HG03460 (cell line): ENCODE data around the gene CLCN4.

Experiments
- ATAC-seq: cut with Tn5 transposase; IDR thresholded peaks from one replicate; pipeline ENCODE4 v1.9.1; 2021; ENCODE audit not compliant: unreplicated experiment

Gene CLCN4

GRCh38 chrX:10156199-10157031 is at the start of gene CLCN4:
CLCN4 (plus strand) TSS chrX:10156975; CDS start chrX:10185033, 28,058 bp downstream.
- ATAC-seq = peak; percentile 76

DNA sequence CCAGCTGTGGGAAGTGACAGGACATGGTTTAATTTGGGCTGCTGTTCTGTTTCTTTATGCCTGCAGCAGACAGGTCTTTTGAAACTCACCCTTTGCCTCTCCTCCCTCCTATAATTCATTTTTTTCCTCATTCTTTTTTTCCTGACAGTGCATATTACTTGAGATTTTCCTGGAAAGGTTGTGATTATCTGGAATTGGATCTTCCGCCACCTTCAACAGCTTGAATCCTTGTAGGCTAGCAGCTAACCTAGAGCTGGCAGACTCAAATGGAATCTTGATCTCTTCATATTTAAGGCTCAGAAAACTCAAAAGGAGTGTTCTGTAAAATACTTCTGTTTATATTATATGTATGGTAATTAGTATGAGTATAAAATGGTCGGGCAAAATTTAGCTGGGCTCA is 49.3 kb upstream of the CLCN4 start:
- no peak for ATAC-seq

GRCh38 chrX:10108288-10108687 is 48.5 kb upstream of the CLCN4 start:
- ATAC-seq = no peak

- no peak for ATAC-seq
Measured at GRCh38 chrX:10109695-10110094, 47.1 kb upstream of the CLCN4 start.

GRCh38 chrX:10110316-10110935 is 46.3 kb upstream of the CLCN4 start:
- no peak for ATAC-seq

GRCh38 chrX:10110984-10111363 is 45.8 kb upstream of the CLCN4 start:
- ATAC-seq = no peak

- ATAC-seq = no peak
Measured at GRCh38 chrX:10111364-10112148, 45.2 kb upstream of the CLCN4 start.

GRCh38 chrX:10112510-10112909 is 44.3 kb upstream of the CLCN4 start:
- peak; percentile 45 for ATAC-seq

GRCh38 chrX:10115082-10115481 is 41.7 kb upstream of the CLCN4 start:
- ATAC-seq = no peak

DNA sequence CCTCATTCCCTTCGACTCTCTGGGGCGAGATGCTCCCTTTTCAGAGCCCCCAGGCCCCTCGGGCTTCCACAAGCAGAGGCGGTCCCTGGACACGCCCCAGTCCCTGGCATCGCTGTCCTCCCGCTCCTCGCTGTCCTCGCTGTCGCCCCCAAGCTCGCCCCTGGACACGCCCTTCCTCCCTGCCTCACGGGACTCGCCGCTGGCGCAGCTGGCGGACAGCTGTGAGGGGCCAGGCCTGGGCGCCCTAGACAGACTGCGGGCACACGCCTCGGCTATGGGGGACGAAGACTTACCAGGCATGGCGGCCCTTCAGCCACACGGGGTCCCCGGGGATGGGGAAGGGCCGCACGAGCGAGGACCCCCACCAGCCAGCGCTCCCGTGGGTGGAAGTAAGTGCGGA is 39.5 kb upstream of the CLCN4 start:
- no peak for ATAC-seq

GRCh38 chrX:10117864-10118377 is 38.9 kb upstream of the CLCN4 start:
- ATAC-seq = no peak

- ATAC-seq = no peak
Measured at GRCh38 chrX:10118530-10118929, 38.2 kb upstream of the CLCN4 start.

GRCh38 chrX:10119399-10119990 is 37.3 kb upstream of the CLCN4 start:
- no peak for ATAC-seq

DNA sequence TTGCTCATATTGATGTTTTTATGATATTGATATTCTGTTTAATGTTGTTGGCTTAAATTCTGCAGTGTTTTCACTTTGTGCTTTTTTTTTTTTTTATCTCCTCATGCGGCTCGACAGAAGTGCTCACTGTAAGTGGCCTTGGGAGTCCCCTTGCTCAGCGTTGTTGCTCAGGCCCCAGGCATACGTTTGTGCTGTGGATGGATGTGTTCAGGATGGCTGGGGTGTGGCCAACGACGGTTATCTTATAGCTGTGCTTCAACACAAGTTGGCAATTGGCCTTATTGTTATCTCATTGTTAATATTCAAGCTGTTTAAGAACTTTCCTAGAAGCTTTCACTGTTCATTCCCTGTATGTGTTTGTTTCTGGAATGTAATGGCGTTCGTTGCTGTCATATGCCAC is 36.4 kb upstream of the CLCN4 start:
- no peak for ATAC-seq

GRCh38 chrX:10120828-10121227 is 35.9 kb upstream of the CLCN4 start:
- no peak for ATAC-seq

DNA sequence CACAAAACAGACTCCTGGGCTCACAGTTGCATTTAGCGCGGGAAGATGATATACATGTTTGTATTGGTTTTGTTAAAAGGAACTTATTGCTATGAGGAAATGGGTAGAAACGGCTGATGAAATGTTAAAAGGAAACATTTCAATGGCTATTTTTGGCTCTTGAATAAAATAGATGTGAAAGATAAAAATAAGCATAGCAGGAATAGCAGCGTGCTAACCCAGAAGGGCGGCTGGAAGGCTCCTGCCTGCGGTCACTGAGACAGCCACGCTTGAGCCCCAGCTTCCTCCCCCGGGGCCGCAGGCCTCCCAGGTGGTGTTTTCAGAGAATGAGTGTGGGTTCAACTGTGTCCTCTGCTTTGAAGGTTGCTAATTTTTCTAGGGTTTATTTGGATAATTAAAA is 35.0 kb upstream of the CLCN4 start:
- peak; percentile 82 for ATAC-seq

DNA sequence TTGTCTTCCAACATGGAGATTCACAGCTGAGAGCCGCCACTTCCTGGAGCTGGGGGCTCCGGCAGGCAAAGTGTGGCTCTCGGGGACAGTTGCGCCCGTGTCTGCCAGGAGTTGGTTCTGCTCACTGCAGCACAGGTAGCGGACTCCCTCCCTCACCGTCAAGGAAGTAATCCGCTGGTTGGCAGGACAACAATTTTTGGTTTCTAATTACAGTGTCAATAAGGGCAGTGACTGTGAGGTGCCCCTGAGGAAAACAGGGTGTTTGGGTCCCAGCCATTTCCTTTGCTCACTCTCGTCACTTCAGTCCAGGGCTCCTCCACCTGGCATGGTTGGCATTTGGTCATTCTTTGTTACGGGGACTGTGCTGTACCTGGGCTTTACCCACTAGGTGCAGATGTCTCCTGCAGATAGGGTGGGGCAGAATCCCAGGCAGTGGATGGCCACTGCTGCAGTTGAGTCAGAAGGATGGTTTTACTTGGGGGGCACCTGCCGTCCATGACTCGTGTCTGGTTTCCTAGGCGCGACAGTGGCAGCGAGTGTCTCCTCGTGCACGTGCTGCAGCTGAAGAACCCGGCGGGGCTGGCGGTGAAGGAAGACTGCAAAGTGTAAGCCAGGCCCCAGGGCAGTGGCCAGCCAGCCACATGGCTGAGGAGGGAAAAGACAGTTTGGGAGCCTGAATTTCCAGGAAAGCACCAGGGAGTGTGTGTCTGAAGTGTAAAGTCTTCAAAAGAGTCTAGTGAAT is 32.1 kb upstream of the CLCN4 start:
- ATAC-seq = no peak

- ATAC-seq = no peak
Measured at GRCh38 chrX:10125248-10125615, 31.5 kb upstream of the CLCN4 start.

DNA sequence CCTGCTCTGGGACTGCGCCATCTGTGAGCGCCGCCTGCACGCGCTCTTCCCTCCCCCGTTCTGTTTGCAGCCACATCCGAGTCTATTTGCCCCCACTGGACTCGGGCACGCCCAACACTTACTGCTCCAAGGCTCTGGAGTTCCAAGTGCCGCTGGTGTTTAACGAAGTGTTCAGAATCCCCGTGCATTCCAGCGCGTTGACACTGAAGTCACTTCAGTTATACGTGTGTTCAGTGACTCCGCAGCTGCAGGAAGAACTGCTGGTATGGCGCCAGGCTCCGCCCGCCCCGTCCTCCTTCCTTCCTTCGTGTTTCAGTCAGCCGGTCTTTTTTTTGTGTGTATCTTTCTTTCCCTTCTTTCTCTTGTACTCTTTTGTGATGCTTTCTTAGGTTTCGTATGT is 30.7 kb upstream of the CLCN4 start:
- ATAC-seq = no peak

GRCh38 chrX:10126834-10127233 is 29.9 kb upstream of the CLCN4 start:
- ATAC-seq = no peak

DNA sequence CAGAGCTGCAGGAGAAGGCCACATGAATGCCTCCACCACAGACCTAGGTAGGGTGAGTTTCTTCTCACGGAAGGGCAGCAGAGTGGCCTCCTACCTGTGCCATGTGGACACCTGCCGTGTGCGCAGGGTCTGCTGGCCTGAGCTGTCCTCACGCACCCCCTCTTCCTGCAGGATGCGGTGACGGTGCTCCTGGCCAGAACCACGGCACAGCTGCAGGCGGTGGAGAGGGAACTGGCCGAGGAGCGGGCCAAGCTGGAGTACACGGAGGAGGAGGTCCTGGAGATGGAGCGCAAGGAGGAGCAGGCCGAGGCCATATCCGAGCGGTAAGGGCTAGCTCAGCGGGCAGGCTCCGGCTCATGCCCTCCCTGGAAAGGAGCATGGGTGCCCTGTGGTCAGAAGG is 28.4 kb upstream of the CLCN4 start:
- no peak for ATAC-seq
